B cell (primary cell): ENCODE results near the gene MAP3K4. TPM values are rescaled to one million over a fixed set of nuclear protein-coding genes. Genes with fewer than 3 reads are reported as not detected.

ENCODE experiments used
- ATAC-seq: fragments of 200-7000 bp; cut with Tn5 transposase; one replicate; pipeline ENCODE4 v1.10.0; 2021; ENCODE audit warnings: low read depth, mild to moderate bottlenecking, moderate number of reproducible peaks, moderate library complexity
- CTCF ChIA-PET: fragments of 350-600 bp; sonication (Branson Sonifier 250); formaldehyde crosslinking; loops from one replicate; lab custom pipeline; 2021; ENCODE audit warnings: antibody characterized with exemption, inconsistent platforms; lab: Charles Lee
- POLR2A ChIA-PET: fragments of 350-600 bp; sonication (Branson Sonifier 250); formaldehyde crosslinking; loops from one replicate; lab custom pipeline; 2021; ENCODE audit warnings: antibody characterized with exemption; lab: Charles Lee
- DNase-seq: peaks from one replicate; pipeline ENCODE4 v3.0.0; 2013
- H2AFZ ChIP-seq: 2 replicates; pipeline ENCODE4 v1.6.1; 2012; ENCODE audit warnings: mild to moderate bottlenecking, low read depth, low read length; ENCODE audit not compliant: insufficient read depth, poor library complexity, severe bottlenecking
- H3K27ac ChIP-seq, 2 donors: 1 replicate in 1 of 2; 2 replicates in 1 of 2; pipeline ENCODE4 v1.5.1; 2012 to 2013; ENCODE audit warnings: low read length in 2 of 2, mild to moderate bottlenecking in 2 of 2, moderate library complexity in 1 of 2
- H3K27me3 ChIP-seq, 4 experiments: fragments of 200-600 bp in 1 of 4; sonication (generic) in 1 of 4; replicated peaks in 1 of 4; 1 replicate in 2 of 4; 2 replicates in 2 of 4; pipeline versions ENCODE4 v1.6.1 to v1.7.0; 2013 to 2016; ENCODE audit warnings: low read length in 3 of 4, mild to moderate bottlenecking in 2 of 4, mixed read lengths in 1 of 4, moderate library complexity in 1 of 4; ENCODE audit not compliant: insufficient read depth in 4 of 4, control insufficient read depth in 3 of 4; ENCODE audit errors: control extremely low read depth in 1 of 4
- H3K36me3 ChIP-seq, 2 experiments: replicated peaks in 1 of 2; 1 replicate in 1 of 2; 2 replicates in 1 of 2; pipeline versions ENCODE4 v1.6.1 to v1.7.1; 2013; ENCODE audit warnings: low read length in 1 of 2; ENCODE audit not compliant: insufficient read depth in 2 of 2, control insufficient read depth in 1 of 2; ENCODE audit errors: control extremely low read depth in 1 of 2, extremely low read depth in 1 of 2
- H3K4me1 ChIP-seq, 2 donors: fragments of 200-600 bp in 1 of 2; sonication (generic) in 1 of 2; 1 replicate in 1 of 2; 2 replicates in 1 of 2; pipeline versions ENCODE4 v1.5.1 to v1.6.1; 2013 to 2017; ENCODE audit warnings: low read length in 2 of 2; ENCODE audit not compliant: control insufficient read depth in 2 of 2, insufficient read depth in 2 of 2
- H3K4me2 ChIP-seq: replicated peaks from 2 replicates; pipeline ENCODE3; 2012; ENCODE audit warnings: mild to moderate bottlenecking, low read depth, low read length; ENCODE audit not compliant: poor library complexity, severe bottlenecking
- H3K4me3 ChIP-seq, 5 experiments: fragments of 200-600 bp in 1 of 5; sonication (generic) in 1 of 5; 1 replicate in 3 of 5; 2 replicates in 2 of 5; pipeline versions ENCODE4 v1.5.1 to v1.7.0; 2011 to 2016; ENCODE audit warnings: low read length in 4 of 5, mild to moderate bottlenecking in 4 of 5, low read depth in 2 of 5, control low read depth in 1 of 5, moderate library complexity in 1 of 5; ENCODE audit not compliant: insufficient read depth in 1 of 5; ENCODE audit errors: control extremely low read depth in 1 of 5, extremely low read depth in 1 of 5
- H3K79me2 ChIP-seq: fragments of 200-600 bp; sonication (generic); one replicate; pipeline ENCODE4 v1.6.0; 2016; ENCODE audit warnings: low read length; ENCODE audit not compliant: control insufficient read depth, insufficient read depth
- H3K9ac ChIP-seq: fragments of 200-600 bp; sonication (generic); 2 replicates; pipeline ENCODE4 v1.6.1; 2017; ENCODE audit warnings: mild to moderate bottlenecking, low read length, moderate library complexity
- H3K9me3 ChIP-seq, 3 donors: one replicate each; pipeline versions ENCODE4 v1.6.1 to v1.7.1; 2013; ENCODE audit warnings: low read length in 2 of 3; ENCODE audit not compliant: control insufficient read depth in 2 of 3, insufficient read depth in 1 of 3; ENCODE audit errors: control extremely low read depth in 1 of 3
- H4K20me1 ChIP-seq: 2 replicates; pipeline ENCODE4 v1.6.0; 2012; ENCODE audit warnings: mild to moderate bottlenecking, low read length; ENCODE audit not compliant: insufficient read depth, control insufficient read depth, poor library complexity, severe bottlenecking
- H3K27ac Mint-ChIP-seq: one replicate; pipeline ENCODE4 v1.8.0; 2021; ENCODE audit warnings: mixed read lengths
- H3K27me3 Mint-ChIP-seq: one replicate; pipeline ENCODE4 v1.8.0; 2021; ENCODE audit warnings: mixed read lengths
- H3K4me1 Mint-ChIP-seq: one replicate; pipeline ENCODE4 v1.8.0; 2021; ENCODE audit warnings: mixed read lengths
- H3K4me3 Mint-ChIP-seq: one replicate; pipeline ENCODE4 v1.8.0; 2021; ENCODE audit warnings: mixed read lengths
- H3K9me3 Mint-ChIP-seq: one replicate; pipeline ENCODE4 v1.8.0; 2022; ENCODE audit warnings: mixed read lengths; ENCODE audit not compliant: insufficient read depth
- EZH2 ChIP-seq: IDR thresholded peaks from 2 replicates; pipeline ENCODE4 v1.6.1; 2012; ENCODE audit warnings: borderline replicate concordance, low read depth, mild to moderate bottlenecking, moderate library complexity, low read length; ENCODE audit not compliant: insufficient read depth, poor library complexity, severe bottlenecking
- WGBS: methylation state at CpG from one replicate; pipeline ENCODE4 v1.1.5; 2013; ENCODE audit warnings: missing lambda C conversion rate; ENCODE audit not compliant: insufficient coverage; 5-methylcytosine and 5-hydroxymethylcytosine counted together
- intact Hi-C: fragments of 100-400 bp; cut with micrococcal nuclease; formaldehyde crosslinking; loops from one replicate; pipeline ENCODE4 v1.10.0; 2022
- polyA plus RNA-seq: library from polyadenylated mRNA; depleted of rRNA; stranded (reverse); fragments of >200 nt; gene quantifications from 2 replicates; pipeline ENCODE4 v1.2.3, GENCODE V29; 2012
- total RNA-seq, 2 donors: library from RNA; stranded (reverse); fragments of 120-200 nt in 1 of 2; gene quantifications; 1 replicate in 1 of 2; 2 replicates in 1 of 2; pipeline versions ENCODE4 v1.2.3 to v1.2.4, GENCODE V29; 2013 to 2022
- TF ChIP-seq, protein P1 (sequence below): fragments of 200-600 bp; IDR thresholded peaks from one replicate; pipeline ENCODE4 v1.8.0; 2022; ENCODE audit warnings: antibody characterized with exemption, mild to moderate bottlenecking

MAP3K4 gene
- total and polyA plus RNA-seq, 2 donors (not counting 1 experiment from before 2014, with no cell fraction given) = 24.4 to 105 TPM

DNA sequence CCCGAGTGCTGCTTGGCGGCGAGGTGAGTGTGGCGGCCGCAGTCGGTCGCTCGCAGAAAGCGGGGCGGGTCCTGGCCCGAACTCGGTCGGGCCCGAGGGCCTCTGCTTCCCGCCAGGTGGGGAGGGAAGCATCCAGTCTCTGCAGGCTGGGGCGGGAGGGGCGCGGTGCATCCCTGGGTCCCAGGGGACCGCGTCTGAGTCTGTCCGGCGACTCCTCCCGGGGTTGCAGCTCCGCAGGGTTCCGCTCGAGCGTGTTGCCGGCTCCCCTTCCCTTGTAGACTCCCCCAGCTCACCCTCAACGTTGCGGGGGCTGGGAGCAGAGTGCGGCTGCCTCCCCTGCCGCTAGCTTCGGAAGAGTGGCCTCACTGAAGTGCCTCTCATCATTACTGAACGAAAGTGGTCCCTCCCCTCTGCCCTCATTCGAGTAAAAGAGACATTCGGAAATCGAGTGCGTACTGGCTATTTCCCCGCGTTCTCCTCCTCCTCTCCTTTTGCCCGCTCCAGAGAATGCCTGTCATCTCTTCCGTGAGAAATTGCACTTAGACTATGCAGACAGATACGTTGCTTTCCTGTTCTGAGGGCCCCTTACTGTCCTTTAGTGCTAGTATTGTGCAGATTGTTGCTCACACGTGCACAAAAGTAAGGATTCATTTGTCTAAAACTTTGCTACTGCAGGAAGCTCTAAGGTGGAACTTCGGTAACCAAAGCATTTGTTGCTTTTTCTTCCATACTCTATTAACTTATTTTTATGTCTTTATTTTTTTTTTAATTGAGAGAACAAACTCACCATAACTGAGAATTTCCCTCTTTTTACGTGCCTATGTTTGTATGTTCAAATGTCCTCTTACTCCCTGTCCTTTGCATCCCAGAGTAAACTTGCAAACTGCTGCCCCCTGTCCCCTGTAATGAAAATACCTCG, 751 bp downstream of the MAP3K4 start:
- Histone ChIP-seq H3K36me3 (no peaks in the 10 kb centered on the region), H3K4me3 (peak overlapping the region; percentile 75 to 92 (median 82))
- TF ChIP-seq, protein P1, sequence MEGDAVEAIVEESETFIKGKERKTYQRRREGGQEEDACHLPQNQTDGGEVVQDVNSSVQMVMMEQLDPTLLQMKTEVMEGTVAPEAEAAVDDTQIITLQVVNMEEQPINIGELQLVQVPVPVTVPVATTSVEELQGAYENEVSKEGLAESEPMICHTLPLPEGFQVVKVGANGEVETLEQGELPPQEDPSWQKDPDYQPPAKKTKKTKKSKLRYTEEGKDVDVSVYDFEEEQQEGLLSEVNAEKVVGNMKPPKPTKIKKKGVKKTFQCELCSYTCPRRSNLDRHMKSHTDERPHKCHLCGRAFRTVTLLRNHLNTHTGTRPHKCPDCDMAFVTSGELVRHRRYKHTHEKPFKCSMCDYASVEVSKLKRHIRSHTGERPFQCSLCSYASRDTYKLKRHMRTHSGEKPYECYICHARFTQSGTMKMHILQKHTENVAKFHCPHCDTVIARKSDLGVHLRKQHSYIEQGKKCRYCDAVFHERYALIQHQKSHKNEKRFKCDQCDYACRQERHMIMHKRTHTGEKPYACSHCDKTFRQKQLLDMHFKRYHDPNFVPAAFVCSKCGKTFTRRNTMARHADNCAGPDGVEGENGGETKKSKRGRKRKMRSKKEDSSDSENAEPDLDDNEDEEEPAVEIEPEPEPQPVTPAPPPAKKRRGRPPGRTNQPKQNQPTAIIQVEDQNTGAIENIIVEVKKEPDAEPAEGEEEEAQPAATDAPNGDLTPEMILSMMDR = peak; percentile 29
- TF ChIP-seq EZH2 = no peak

More for the DNA sequence above, 751 bp downstream of the MAP3K4 start:
- Histone ChIP-seq H3K9ac (peak overlapping the region; percentile 87), H3K27ac (peak overlapping the region; percentile 65 to 81), H3K4me1 (peaks cover 6 to 14% of the 10 kb centered on the region in 2 donors), H3K4me2 (peak overlapping the region; percentile 89), H3K9me3 (no peaks in the 10 kb centered on the region), H3K27me3 (no peaks in the 10 kb centered on the region), H4K20me1 (peaks cover 15% of the 10 kb centered on the region), H2AFZ (peak overlapping the region; percentile 99), H3K79me2 (peaks cover 53% of the 10 kb centered on the region)
- intact Hi-C loops = loop anchor here (5.0 to 10.0 kb wide), 4 partner anchors 180 to 1735 kb away; partner anchors contain the start of genes PACRG, PRKN and SOD2
- peaks cover 7% of the 10 kb centered on the region for H3K27me3 Mint-ChIP-seq
- peak overlapping the region; percentile 99 for H3K4me3 Mint-ChIP-seq
- ChIA-PET POLR2A (interaction anchor here (0.6 kb wide), 1 partner anchor 106 kb away, joined by 3 read pairs; no protein-coding TSS in a partner anchor), CTCF (interaction anchor here (0.7 to 2.2 kb wide), 3 partner anchors 20 to 61 kb away, joined by 3 to 6 read pairs (median 3); no protein-coding TSS in a partner anchor)
- peak; percentile 61 for ATAC-seq
- WGBS = under 1% methylated on average over 44 of the region's 47 CpGs
- H3K4me1 Mint-ChIP-seq = peaks cover 44% of the 10 kb centered on the region
- peak; percentile 43 for DNase-seq
- H3K27ac Mint-ChIP-seq = peak overlapping the region; percentile 95
- H3K9me3 Mint-ChIP-seq = no peaks in the 10 kb centered on the region
